ENCODE data around the gene ARSB.

ARSB gene

DNA sequence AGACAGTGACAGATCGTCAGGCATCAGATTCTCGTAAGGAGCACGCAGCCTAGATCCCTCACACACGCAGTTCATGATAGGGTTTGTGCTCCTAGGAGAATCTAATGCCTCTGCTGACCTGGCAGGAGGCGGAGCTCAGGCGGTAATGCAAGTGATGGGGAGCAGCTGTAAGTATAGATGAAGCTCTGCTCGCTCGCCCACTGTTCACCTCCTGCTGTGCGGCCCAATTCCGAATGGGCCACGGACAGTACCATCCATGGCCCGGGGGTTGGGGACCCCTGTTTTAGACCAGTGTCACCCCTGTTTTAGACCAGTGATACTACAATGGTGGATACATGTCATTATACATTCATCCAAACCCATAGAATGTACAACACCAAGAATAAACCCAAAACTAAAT lies 4.0 kb upstream of the ARSB start:
- H3K9me3 ChIP-seq (replicated peaks; ENCODE audit: insufficient read depth, low read length): no peaks in the 10 kb centered on the region
- no peak overlapping the region for H2AFZ ChIP-seq (ENCODE audit: low read length)
- no peak overlapping the region for H3K4me3 ChIP-seq (ENCODE audit: low read length)
- peaks cover 10% of the 10 kb centered on the region for H3F3A ChIP-seq (ENCODE audit: insufficient read depth, low read length)
- no peak for DNase-seq
- H3K27me3 ChIP-seq (replicated peaks; ENCODE audit: insufficient read depth, low read length): no peaks in the 10 kb centered on the region
- no peak overlapping the region for H3K27ac ChIP-seq (ENCODE audit: low read length)
- no peaks in the 10 kb centered on the region for H3K36me3 ChIP-seq (replicated peaks; ENCODE audit: insufficient read depth, low read length)
- H3K4me1 ChIP-seq (ENCODE audit: low read length): peaks cover 6% of the 10 kb centered on the region; the same call in 1 of the 2 replicates
- H3K79me2 ChIP-seq (ENCODE audit: low read length): 0 out of 2 replicates have a peak, but pooled peaks cover under 1% of the 10 kb centered on the region
- no peaks in the 10 kb centered on the region for H3K9me2 ChIP-seq (replicated peaks; ENCODE audit: insufficient read depth, low read length)
- H3K9ac ChIP-seq (ENCODE audit: low read length): no peak overlapping the region
- no peaks in the 10 kb centered on the region for H4K20me1 ChIP-seq (ENCODE audit: insufficient read depth, low read length)
- no peak overlapping the region for H3K4me2 ChIP-seq (ENCODE audit: low read depth, low read length)
- TF ChIP-seq CTCF (IDR thresholded peaks at IDR 0.05; ENCODE audit: low read length) (no peak), EZH2phosphoT487 (IDR thresholded peaks at IDR 0.05; ENCODE audit: low read length) (no peak), EZH2 (optimal IDR thresholded peaks at IDR 0.05; ENCODE audit: low read depth, low read length) (no peak)

GRCh38 chr5:78985725-78986223 lies 664 bp upstream of the ARSB start:
- H3K27ac ChIP-seq (ENCODE audit: low read length): peak overlapping the region; percentile 80; the same call in 1 of the 2 replicates
- peaks cover 18% of the 10 kb centered on the region for H3F3A ChIP-seq (ENCODE audit: insufficient read depth, low read length)
- peak; percentile 33 for DNase-seq
- peak overlapping the region; percentile 75 for H3K4me2 ChIP-seq (ENCODE audit: low read depth, low read length)
- H3K9me2 ChIP-seq (replicated peaks; ENCODE audit: insufficient read depth, low read length): no peaks in the 10 kb centered on the region
- H3K9me3 ChIP-seq (replicated peaks; ENCODE audit: insufficient read depth, low read length): no peaks in the 10 kb centered on the region
- H4K20me1 ChIP-seq (ENCODE audit: insufficient read depth, low read length): no peaks in the 10 kb centered on the region
- H3K4me3 ChIP-seq (ENCODE audit: low read length): peak overlapping the region; percentile 58
- H3K79me2 ChIP-seq (ENCODE audit: low read length): peaks cover 13% of the 10 kb centered on the region
- H3K9ac ChIP-seq (ENCODE audit: low read length): peak overlapping the region; percentile 73; the same call in 1 of the 2 replicates
- H3K36me3 ChIP-seq (replicated peaks; ENCODE audit: insufficient read depth, low read length): no peaks in the 10 kb centered on the region
- TF ChIP-seq EZH2phosphoT487 (IDR thresholded peaks at IDR 0.05; ENCODE audit: low read length): no peak
- TF ChIP-seq CTCF (IDR thresholded peaks at IDR 0.05; ENCODE audit: low read length): no peak
- peak overlapping the region; percentile 51 for H2AFZ ChIP-seq (ENCODE audit: low read length)
- H3K4me1 ChIP-seq (ENCODE audit: low read length): peaks cover 13% of the 10 kb centered on the region
- H3K27me3 ChIP-seq (replicated peaks; ENCODE audit: insufficient read depth, low read length): no peaks in the 10 kb centered on the region

DNA sequence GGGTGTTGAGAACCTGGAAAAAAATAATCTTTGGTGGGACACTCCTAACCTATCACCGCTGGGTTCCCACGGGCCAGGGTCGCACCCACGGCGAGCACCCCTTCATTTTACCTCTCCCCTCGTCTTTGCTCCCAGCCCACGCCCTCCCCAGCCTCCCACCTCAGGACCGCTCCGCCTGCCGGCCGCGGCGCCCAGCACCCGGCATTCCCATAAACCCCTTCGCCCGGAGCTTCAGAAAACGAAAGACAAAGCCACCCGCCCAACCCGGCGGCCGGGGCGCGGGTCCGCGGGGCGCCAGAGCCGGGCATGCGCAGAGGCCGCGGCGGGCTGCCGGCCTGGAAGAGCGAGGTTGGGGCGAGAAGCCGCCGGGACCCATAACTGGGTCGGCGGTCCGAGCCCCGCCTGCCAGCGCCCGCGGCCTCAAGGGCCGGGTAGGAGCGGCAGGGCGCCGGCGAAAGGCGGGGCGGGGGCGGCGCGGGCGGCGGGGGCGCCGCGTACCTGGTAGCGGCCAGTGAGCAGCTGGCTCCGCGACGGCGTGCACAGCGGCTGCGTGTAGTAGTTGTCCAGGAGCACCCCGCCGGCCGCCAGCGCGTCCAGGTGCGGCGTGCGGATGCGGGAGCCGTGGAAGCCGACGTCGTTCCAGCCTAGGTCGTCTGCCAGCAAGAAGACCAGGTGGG lies 533 bp downstream of the ARSB start:
- peak overlapping the region; percentile 80; the same call in 1 of the 2 replicates for H3K27ac ChIP-seq (ENCODE audit: low read length)
- H3K9me2 ChIP-seq (replicated peaks; ENCODE audit: insufficient read depth, low read length): no peaks in the 10 kb centered on the region
- H3K79me2 ChIP-seq (ENCODE audit: low read length): peaks cover 13% of the 10 kb centered on the region
- peak overlapping the region; percentile 96 for H2AFZ ChIP-seq (ENCODE audit: low read length)
- peak; percentile 17 for TF ChIP-seq CTCF (IDR thresholded peaks at IDR 0.05; ENCODE audit: low read length)
- no peak for TF ChIP-seq EZH2phosphoT487 (IDR thresholded peaks at IDR 0.05; ENCODE audit: low read length)
- peak; percentile 90 for DNase-seq
- H3K4me2 ChIP-seq (ENCODE audit: low read depth, low read length): peak overlapping the region; percentile 84
- peaks cover 13% of the 10 kb centered on the region for H3K4me1 ChIP-seq (ENCODE audit: low read length)
- no peaks in the 10 kb centered on the region for H3K36me3 ChIP-seq (replicated peaks; ENCODE audit: insufficient read depth, low read length)
- peak overlapping the region; percentile 77 for H3K4me3 ChIP-seq (ENCODE audit: low read length)
- peaks cover 18% of the 10 kb centered on the region for H3F3A ChIP-seq (ENCODE audit: insufficient read depth, low read length)
- H3K9me3 ChIP-seq (replicated peaks; ENCODE audit: insufficient read depth, low read length): no peaks in the 10 kb centered on the region
- H3K27me3 ChIP-seq (replicated peaks; ENCODE audit: insufficient read depth, low read length): no peaks in the 10 kb centered on the region
- no peaks in the 10 kb centered on the region for H4K20me1 ChIP-seq (ENCODE audit: insufficient read depth, low read length)
- peak overlapping the region; percentile 73 for H3K9ac ChIP-seq (ENCODE audit: low read length)
